MM.1S (cell line): ENCODE data around the gene WBP4.

Source experiments
- EZH2 ChIP-seq: fragments of 300-600 bp; sonication (generic); optimal IDR thresholded peaks from 2 replicates; pipeline ENCODE3; 2017; ENCODE audit warnings: low read depth, mild to moderate bottlenecking, antibody characterized with exemption, low read length, mixed read lengths
- TF ChIP-seq, protein P1 (sequence below): fragments of 300-600 bp; sonication (generic); IDR thresholded peaks from 2 replicates; pipeline ENCODE4 v1.5.1; 2016; ENCODE audit warnings: antibody characterized with exemption, low read length, mixed read lengths

DNA sequence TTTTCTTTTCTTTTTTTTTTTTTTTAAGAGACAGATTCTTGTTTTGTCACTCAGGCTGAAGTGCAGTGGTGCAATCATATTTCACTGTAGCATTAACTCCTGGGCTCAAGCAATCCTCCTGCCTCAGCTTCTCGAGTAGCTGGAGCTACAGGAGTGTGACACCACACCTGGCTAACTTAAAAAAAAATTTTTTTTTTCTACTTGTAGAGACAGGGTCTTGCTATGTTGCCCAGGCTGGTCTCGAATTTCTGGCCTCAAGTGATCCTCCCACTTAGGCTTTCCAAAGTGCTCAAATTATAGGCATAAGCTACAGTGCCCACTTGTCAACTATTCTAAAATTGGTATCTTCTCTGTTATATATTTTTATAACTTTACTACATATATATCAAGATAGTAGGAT is 48.8 kb upstream of the WBP4 start:
- TF ChIP-seq, protein P1, sequence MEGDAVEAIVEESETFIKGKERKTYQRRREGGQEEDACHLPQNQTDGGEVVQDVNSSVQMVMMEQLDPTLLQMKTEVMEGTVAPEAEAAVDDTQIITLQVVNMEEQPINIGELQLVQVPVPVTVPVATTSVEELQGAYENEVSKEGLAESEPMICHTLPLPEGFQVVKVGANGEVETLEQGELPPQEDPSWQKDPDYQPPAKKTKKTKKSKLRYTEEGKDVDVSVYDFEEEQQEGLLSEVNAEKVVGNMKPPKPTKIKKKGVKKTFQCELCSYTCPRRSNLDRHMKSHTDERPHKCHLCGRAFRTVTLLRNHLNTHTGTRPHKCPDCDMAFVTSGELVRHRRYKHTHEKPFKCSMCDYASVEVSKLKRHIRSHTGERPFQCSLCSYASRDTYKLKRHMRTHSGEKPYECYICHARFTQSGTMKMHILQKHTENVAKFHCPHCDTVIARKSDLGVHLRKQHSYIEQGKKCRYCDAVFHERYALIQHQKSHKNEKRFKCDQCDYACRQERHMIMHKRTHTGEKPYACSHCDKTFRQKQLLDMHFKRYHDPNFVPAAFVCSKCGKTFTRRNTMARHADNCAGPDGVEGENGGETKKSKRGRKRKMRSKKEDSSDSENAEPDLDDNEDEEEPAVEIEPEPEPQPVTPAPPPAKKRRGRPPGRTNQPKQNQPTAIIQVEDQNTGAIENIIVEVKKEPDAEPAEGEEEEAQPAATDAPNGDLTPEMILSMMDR, result no peak
- TF ChIP-seq EZH2, result no peak
